Measurements from ENCODE around the gene COL19A1.
"Not testable (repeated sequence)": the region's sequence is repeated elsewhere in the genome, so short reads cannot be mapped to it uniquely, and the experiment has no call there.

- not testable (repeated sequence) for TF ChIP-seq CTCF, POLR2A (IDR thresholded peaks at IDR 0.05)
Measured at GRCh38 chr6:70023201-70023600, 156.8 kb downstream of the COL19A1 start.
